22Rv1 (cell line): Measurements from ENCODE around the gene HAPLN1.

Experiments
- H3K27ac ChIP-seq: fragments of 450-650 bp; 2 replicates; pipeline ENCODE4 v1.5.1; 2017
- CTCF ChIP-seq: fragments of 450-650 bp; IDR thresholded peaks from 2 replicates; pipeline ENCODE4 v1.5.1; 2017; ENCODE audit warnings: mild to moderate bottlenecking
- ZFX ChIP-seq: fragments of 450-650 bp; IDR thresholded peaks from 2 replicates; pipeline ENCODE4 v1.6.1; 2017; ENCODE audit warnings: antibody characterized with exemption, borderline replicate concordance

HAPLN1 gene

GRCh38 chr5:83701886-83702285 lies 18.8 kb downstream of the HAPLN1 start:
- no peak overlapping the region for H3K27ac ChIP-seq
- TF ChIP-seq CTCF (no peak), ZFX (no peak)

- TF ChIP-seq CTCF = no peak
- H3K27ac ChIP-seq = no peak overlapping the region
These were observed 30.8 kb downstream of the HAPLN1 start for GRCh38 chr5:83689881-83690280.

- no peak for TF ChIP-seq ZFX
- no peak for TF ChIP-seq CTCF
These were observed 32.4 kb downstream of the HAPLN1 start for GRCh38 chr5:83688281-83688680.

GRCh38 chr5:83687124-83687619 lies 33.5 kb downstream of the HAPLN1 start:
- H3K27ac ChIP-seq = no peak overlapping the region
- TF ChIP-seq ZFX = no peak
- no peak for TF ChIP-seq CTCF

More at GRCh38 chr5:83688281-83688680, 32.4 kb downstream of the HAPLN1 start:
- no peak overlapping the region for H3K27ac ChIP-seq

GRCh38 chr5:83686251-83686650 lies 34.4 kb downstream of the HAPLN1 start:
- no peak for TF ChIP-seq ZFX
- H3K27ac ChIP-seq = no peak overlapping the region

- no peak overlapping the region for H3K27ac ChIP-seq
- TF ChIP-seq CTCF (no peak), ZFX (no peak)
These were observed 36.8 kb downstream of the HAPLN1 start for GRCh38 chr5:83683836-83684235.

- no peak overlapping the region for H3K27ac ChIP-seq
- no peak for TF ChIP-seq ZFX
- no peak for TF ChIP-seq CTCF
These were observed 48.0 kb downstream of the HAPLN1 start for GRCh38 chr5:83672646-83673045.

- no peak overlapping the region for H3K27ac ChIP-seq
- no peak for TF ChIP-seq ZFX
These were observed 48.5 kb downstream of the HAPLN1 start for GRCh38 chr5:83672158-83672557.
